ENCODE data around the gene SPC25. TPM values are rescaled to one million over a fixed set of nuclear protein-coding genes. Genes with fewer than 3 reads are reported as not detected.

Gene SPC25
- total and polyA plus RNA-seq, 11 donors: 0.14 to 3.8 (median 0.65) TPM; not detected in 5

- no peak for ATAC-seq
- WGBS, 4 donors: 89 to 96% (median 91%) methylated on average over 2 of the region's 2 CpGs
- Histone ChIP-seq H3K4me3 (no peak overlapping the region), H3K27ac (no peak overlapping the region), H3K36me3 (no peaks in the 10 kb centered on the region), H3K4me1 (no peaks in the 10 kb centered on the region), H3K27me3 (peaks cover 0 to 5% (median 0%) of the 10 kb centered on the region in 9 donors), H3K9me3 (no peaks in the 10 kb centered on the region)
- no peak for DNase-seq
- intact Hi-C loops (cut with DNase I): no loop called here
- no peak for TF ChIP-seq CTCF (IDR thresholded peaks at IDR 0.05)
- no peak for TF ChIP-seq POLR2A (IDR thresholded peaks at IDR 0.05)
Measured at GRCh38 chr2:168903888-168904287, 13.7 kb upstream of the SPC25 start.

GRCh38 chr2:168901003-168901402 is 10.8 kb upstream of the SPC25 start, which contains the start of gene G6PC2:
G6PC2 (plus strand) TSS chr2:168901291; CDS start chr2:168901332, 41 bp downstream.
- TF ChIP-seq CTCF (IDR thresholded peaks at IDR 0.05): no peak
- Histone ChIP-seq H3K4me1 (no peaks in the 10 kb centered on the region), H3K9me3 (no peaks in the 10 kb centered on the region), H3K27me3 (peaks cover 0 to 5% (median 0%) of the 10 kb centered on the region in 9 donors), H3K27ac (no peak within 1 kb of the TSS), H3K4me3 (no peak within 1 kb of the TSS), H3K36me3 (no peaks in the 10 kb centered on the region)
- intact Hi-C loops (cut with DNase I): no loop called here
- no peak for ATAC-seq
- no peak for DNase-seq
- 73 to 85% (median 80%) methylated on average over 5 of the region's 5 CpGs for WGBS, 4 donors

- TF ChIP-seq CTCF (IDR thresholded peaks at IDR 0.05) (no peak), POLR2A (IDR thresholded peaks at IDR 0.05) (no peak)
- no peak overlapping the region for H3K4me3 ChIP-seq
- peaks cover 0 to 5% (median 0%) of the 10 kb centered on the region in 9 donors for H3K27me3 ChIP-seq
- H3K36me3 ChIP-seq: no peaks in the 10 kb centered on the region
- H3K4me1 ChIP-seq: no peaks in the 10 kb centered on the region
- 84 to 93% (median 90%) methylated on average over 1 of the region's 1 CpG for WGBS, 4 donors
- ATAC-seq (no peak), DNase-seq (no peak)
- no peak overlapping the region for H3K27ac ChIP-seq
- H3K9me3 ChIP-seq: no peaks in the 10 kb centered on the region
- intact Hi-C loops (cut with DNase I): no loop called here
Measured at GRCh38 chr2:168897449-168897848, 7.2 kb upstream of the SPC25 start.

GRCh38 chr2:168896783-168897182 is 6.6 kb upstream of the SPC25 start:
- no peak overlapping the region for H3K4me3 ChIP-seq
- peaks cover 0 to 2% (median 0%) of the 10 kb centered on the region in 9 donors for H3K27me3 ChIP-seq
- ATAC-seq (no peak), DNase-seq (no peak)
- H3K4me1 ChIP-seq: no peaks in the 10 kb centered on the region
- H3K27ac ChIP-seq: no peak overlapping the region
- intact Hi-C loops (cut with DNase I): no loop called here
- TF ChIP-seq CTCF (IDR thresholded peaks at IDR 0.05) (no peak), POLR2A (IDR thresholded peaks at IDR 0.05) (no peak)
- 53 to 84% (median 63%) methylated on average over 4 of the region's 4 CpGs for WGBS, 4 donors
- no peaks in the 10 kb centered on the region for H3K36me3 ChIP-seq
- H3K9me3 ChIP-seq: no peaks in the 10 kb centered on the region
